ENCODE data around the gene GFOD1. TPM values are rescaled to one million over a fixed set of nuclear protein-coding genes. Genes with fewer than 3 reads are reported as not detected.

GFOD1 gene
- total and polyA plus RNA-seq, 2 of the 4 experiments (the other 2 are of a cell fraction) = 1.8 to 3.4 TPM

DNA sequence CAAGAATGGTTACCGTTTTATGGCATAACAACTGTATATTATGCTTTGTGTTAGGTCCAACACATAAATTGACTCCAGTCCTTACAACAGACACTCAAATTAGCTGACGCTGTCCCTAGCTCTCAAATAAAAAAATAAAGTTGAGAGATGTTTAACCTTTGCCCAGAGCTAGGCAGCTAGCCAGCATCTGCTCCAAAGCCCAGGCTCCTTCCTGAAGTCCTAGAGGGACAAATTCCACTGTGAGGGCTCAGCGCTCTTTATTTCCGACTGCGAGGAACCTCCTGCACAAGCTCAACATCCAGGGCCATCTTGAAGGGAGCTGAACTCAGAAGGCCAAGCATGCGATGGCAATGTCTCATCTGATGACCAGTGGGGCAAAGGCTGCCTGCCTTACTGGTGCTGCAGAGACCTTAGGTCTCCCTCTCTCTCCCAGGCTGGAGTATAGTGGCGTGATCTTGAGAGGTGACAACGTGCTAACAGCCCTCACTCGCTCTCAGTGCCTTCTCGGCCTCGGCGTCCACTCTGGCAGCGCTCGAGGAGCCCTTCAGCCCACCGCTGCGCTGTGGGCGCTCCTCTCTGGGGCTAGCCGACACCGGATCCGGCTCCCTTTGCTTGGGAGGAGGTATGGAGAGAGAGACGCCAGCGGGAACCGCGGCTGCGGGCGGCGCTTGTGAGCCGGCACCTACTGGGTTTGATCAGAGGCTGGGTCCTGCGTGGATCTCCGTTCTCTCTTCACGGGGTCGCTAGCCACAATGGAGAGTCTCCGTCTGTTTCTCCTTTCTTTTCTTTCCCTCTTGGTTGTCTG, 24.7 kb upstream of the GFOD1 start:
- no peak overlapping the region for H3K56ac ChIP-seq (ENCODE audit: extremely low read depth, insufficient read depth, low read length)
- H3K9ac ChIP-seq (ENCODE audit: low read depth, low read length) = no peak overlapping the region
- H3K4me1 ChIP-seq (ENCODE audit: control insufficient read depth, insufficient read depth, low read length) = no peaks in the 10 kb centered on the region; the same call in 1 of the 2 replicates
- H3K4ac ChIP-seq (ENCODE audit: low read depth, low read length) = no peak overlapping the region
- 63% methylated on average over 6 of the region's 33 CpGs; no CpG with 5 or more reads in 1 of the 2 experiments for WGBS, 2 experiments (ENCODE audit: extremely low coverage in 2 of 2, insufficient read length in 1 of 2)
- peaks cover 2% of the 10 kb centered on the region; the same call in 1 of the 2 replicates for H3K9me3 ChIP-seq (ENCODE audit: control insufficient read depth, insufficient read depth, low read length)
- H2BK5ac ChIP-seq (ENCODE audit: low read depth, low read length, poor library complexity, severe bottlenecking) = no peak overlapping the region
- H3K4me3 ChIP-seq (ENCODE audit: insufficient read depth, low read depth, low read length) = no peak overlapping the region
- no peak overlapping the region for H3K4me2 ChIP-seq (ENCODE audit: low read depth, low read length)
- no peaks in the 10 kb centered on the region for H4K20me1 ChIP-seq (ENCODE audit: insufficient read depth, low read length)
- no peak overlapping the region for H2BK20ac ChIP-seq (ENCODE audit: low read depth, low read length)
- H2AK5ac ChIP-seq (ENCODE audit: low read depth, low read length) = no peak overlapping the region
- H2AK9ac ChIP-seq (replicated peaks; ENCODE audit: low read depth, low read length, poor library complexity) = no peak overlapping the region
- no TSS peak for BruUV-seq (replicated peaks)
- H3K27ac ChIP-seq (ENCODE audit: insufficient read depth, low read length) = no peak overlapping the region
- H3K36me3 ChIP-seq (ENCODE audit: control insufficient read depth, insufficient read depth, low read length) = no peaks in the 10 kb centered on the region
- H3K79me1 ChIP-seq (ENCODE audit: low read depth in 1 of 2, low read length in 2 of 2) = no peaks in the 10 kb centered on the region
- no peaks in the 10 kb centered on the region for H3K9me1 ChIP-seq (ENCODE audit: insufficient read depth, low read length)
- no peak overlapping the region for H4K91ac ChIP-seq (ENCODE audit: insufficient read depth, low read depth, low read length)
- in situ Hi-C loops (cut with MboI; ENCODE audit: low sequenced_read_pairs) = no loop called here
- no peak overlapping the region for H4K5ac ChIP-seq (ENCODE audit: low read depth, low read length)
- ChIA-PET CTCF (no interaction called here), POLR2A (ENCODE audit: unreplicated experiment) (no interaction called here)
- no peak overlapping the region for H3K14ac ChIP-seq (replicated peaks; ENCODE audit: low read depth, low read length)
- ATAC-seq (ENCODE audit: low read depth) (no peak; the same call in 1 of the 2 replicates), DNase-seq (no peak)
- no peak overlapping the region for H2AFZ ChIP-seq (replicated peaks; ENCODE audit: low read length, poor library complexity)
- intact Hi-C loops (cut with micrococcal nuclease) = no loop called here
- no peak for TF ChIP-seq RAD21 (IDR thresholded peaks at IDR 0.05; ENCODE audit: low read length)
- no peak for TF ChIP-seq MAZ (IDR thresholded peaks at IDR 0.05; ENCODE audit: borderline replicate concordance, low read depth, low read length)
- TF ChIP-seq FOS (IDR thresholded peaks at IDR 0.05; ENCODE audit: low read depth, low read length) = no peak
- TF ChIP-seq, protein P1, sequence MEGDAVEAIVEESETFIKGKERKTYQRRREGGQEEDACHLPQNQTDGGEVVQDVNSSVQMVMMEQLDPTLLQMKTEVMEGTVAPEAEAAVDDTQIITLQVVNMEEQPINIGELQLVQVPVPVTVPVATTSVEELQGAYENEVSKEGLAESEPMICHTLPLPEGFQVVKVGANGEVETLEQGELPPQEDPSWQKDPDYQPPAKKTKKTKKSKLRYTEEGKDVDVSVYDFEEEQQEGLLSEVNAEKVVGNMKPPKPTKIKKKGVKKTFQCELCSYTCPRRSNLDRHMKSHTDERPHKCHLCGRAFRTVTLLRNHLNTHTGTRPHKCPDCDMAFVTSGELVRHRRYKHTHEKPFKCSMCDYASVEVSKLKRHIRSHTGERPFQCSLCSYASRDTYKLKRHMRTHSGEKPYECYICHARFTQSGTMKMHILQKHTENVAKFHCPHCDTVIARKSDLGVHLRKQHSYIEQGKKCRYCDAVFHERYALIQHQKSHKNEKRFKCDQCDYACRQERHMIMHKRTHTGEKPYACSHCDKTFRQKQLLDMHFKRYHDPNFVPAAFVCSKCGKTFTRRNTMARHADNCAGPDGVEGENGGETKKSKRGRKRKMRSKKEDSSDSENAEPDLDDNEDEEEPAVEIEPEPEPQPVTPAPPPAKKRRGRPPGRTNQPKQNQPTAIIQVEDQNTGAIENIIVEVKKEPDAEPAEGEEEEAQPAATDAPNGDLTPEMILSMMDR (conservative IDR thresholded peaks at IDR 0.05; ENCODE audit: low read depth, low read length) = no peak
- TF ChIP-seq, protein P2, sequence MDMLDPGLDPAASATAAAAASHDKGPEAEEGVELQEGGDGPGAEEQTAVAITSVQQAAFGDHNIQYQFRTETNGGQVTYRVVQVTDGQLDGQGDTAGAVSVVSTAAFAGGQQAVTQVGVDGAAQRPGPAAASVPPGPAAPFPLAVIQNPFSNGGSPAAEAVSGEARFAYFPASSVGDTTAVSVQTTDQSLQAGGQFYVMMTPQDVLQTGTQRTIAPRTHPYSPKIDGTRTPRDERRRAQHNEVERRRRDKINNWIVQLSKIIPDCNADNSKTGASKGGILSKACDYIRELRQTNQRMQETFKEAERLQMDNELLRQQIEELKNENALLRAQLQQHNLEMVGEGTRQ (IDR thresholded peaks at IDR 0.05; ENCODE audit: low read depth, low read length) = no peak
- no peak for TF ChIP-seq SMC3 (IDR thresholded peaks at IDR 0.05; ENCODE audit: low read depth, low read length)
- no peak for TF ChIP-seq MAFK (IDR thresholded peaks at IDR 0.05; ENCODE audit: low read depth, low read length)
- TF ChIP-seq CHD1 (IDR thresholded peaks at IDR 0.05; ENCODE audit: low read depth, low read length) = no peak
- TF ChIP-seq RCOR1 (IDR thresholded peaks at IDR 0.05; ENCODE audit: insufficient replicate concordance, low read length) = no peak
- no peak for TF ChIP-seq POLR2A (IDR thresholded peaks at IDR 0.05; ENCODE audit: low read depth, low read length)
- TF ChIP-seq CEBPB (IDR thresholded peaks at IDR 0.05; ENCODE audit: low read depth, low read length) = no peak
- no peak for TF ChIP-seq BHLHE40 (IDR thresholded peaks at IDR 0.05; ENCODE audit: low read depth, low read length)
- TF ChIP-seq, protein P3, sequence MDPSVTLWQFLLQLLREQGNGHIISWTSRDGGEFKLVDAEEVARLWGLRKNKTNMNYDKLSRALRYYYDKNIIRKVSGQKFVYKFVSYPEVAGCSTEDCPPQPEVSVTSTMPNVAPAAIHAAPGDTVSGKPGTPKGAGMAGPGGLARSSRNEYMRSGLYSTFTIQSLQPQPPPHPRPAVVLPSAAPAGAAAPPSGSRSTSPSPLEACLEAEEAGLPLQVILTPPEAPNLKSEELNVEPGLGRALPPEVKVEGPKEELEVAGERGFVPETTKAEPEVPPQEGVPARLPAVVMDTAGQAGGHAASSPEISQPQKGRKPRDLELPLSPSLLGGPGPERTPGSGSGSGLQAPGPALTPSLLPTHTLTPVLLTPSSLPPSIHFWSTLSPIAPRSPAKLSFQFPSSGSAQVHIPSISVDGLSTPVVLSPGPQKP (IDR thresholded peaks at IDR 0.05; ENCODE audit: borderline replicate concordance, low read depth, low read length) = no peak
- H3K27me3 ChIP-seq (ENCODE audit: control insufficient read depth, insufficient read depth, low read length) = peaks cover 9% of the 10 kb centered on the region; the same call in 1 of the 2 replicates
- dilution Hi-C loops (cut with HindIII; ENCODE audit: low sequenced_read_pairs, unreplicated experiment) = no loop called here
- no peak overlapping the region for H2BK120ac ChIP-seq (ENCODE audit: low read depth, low read length)
- no peak overlapping the region for H3K18ac ChIP-seq (ENCODE audit: low read depth, low read length)
- H4K8ac ChIP-seq (ENCODE audit: low read depth in 2 of 2, low read length in 2 of 2) = no peak overlapping the region
- H2BK15ac ChIP-seq (ENCODE audit: low read depth, low read length) = no peak overlapping the region
- no peak overlapping the region for H3K23ac ChIP-seq (ENCODE audit: low read depth, low read length)
